Glomerular endothelial cell (primary cell): ENCODE results near the gene SLC38A6. TPM values are rescaled to one million over a fixed set of nuclear protein-coding genes. Genes with fewer than 3 reads are reported as not detected.
"Not testable (repeated sequence)": the region's sequence is repeated elsewhere in the genome, so short reads cannot be mapped to it uniquely, and the experiment has no call there.

ENCODE experiments used
- DNase-seq: peaks from one replicate; pipeline ENCODE4 v3.0.0-alpha.2; 2011; ENCODE audit warnings: low read depth, low spot score; ENCODE audit errors: extremely low read depth
- total RNA-seq: library from RNA; depleted of rRNA; stranded (reverse); fragments of >200 nt; gene quantifications from 2 replicates; pipeline ENCODE4 v1.2.3, GENCODE V29; 2015

The SLC38A6 gene
- total RNA-seq, 1 donor from 2014 or later = 40.9 TPM

DNA sequence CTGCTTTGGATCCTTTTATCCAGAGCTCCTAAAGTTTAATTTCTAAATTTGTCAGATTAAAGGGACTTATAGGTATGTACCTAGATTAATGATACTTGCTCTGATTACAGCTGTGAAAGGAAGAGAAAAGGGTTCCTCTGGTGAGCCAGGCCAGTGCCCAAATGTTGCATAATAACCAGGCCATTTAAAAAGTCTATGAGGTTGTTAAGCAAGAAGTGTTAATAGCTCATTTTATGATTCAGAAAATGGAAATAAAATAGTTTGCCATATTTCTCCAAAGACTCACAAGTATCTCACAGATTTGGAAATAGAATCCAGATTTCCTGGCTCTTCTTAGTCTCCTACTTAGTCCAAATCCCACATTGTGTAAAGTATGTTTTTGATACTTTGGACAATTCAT, 67.6 kb downstream of the SLC38A6 start:
- no peak for DNase-seq

GRCh38 chr14:61050417-61050816, 69.4 kb downstream of the SLC38A6 start:
- DNase-seq = no peak

GRCh38 chr14:61051051-61051450, 70.0 kb downstream of the SLC38A6 start:
- no peak for DNase-seq

DNA sequence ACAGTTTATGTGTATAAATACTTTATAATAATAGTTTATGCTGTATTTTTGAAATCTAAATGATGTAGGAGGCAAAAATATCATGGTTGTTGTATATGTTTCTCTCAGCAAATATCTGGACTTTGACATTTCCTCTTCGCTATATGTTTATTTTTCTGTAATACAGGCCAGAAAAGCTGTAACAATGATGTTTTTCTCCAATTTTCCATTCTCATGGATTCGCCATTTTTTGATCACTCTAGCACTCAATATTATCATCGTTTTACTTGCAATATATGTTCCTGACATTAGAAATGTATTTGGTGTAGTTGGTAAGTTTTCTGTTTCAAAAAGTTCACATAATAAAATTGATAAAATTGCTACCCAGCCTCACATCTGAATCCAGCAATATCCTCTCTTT, 70.6 kb downstream of the SLC38A6 start:
- no peak for DNase-seq

- no peak for DNase-seq
Observed at GRCh38 chr14:61063461-61063860, 82.4 kb downstream of the SLC38A6 start.

DNA sequence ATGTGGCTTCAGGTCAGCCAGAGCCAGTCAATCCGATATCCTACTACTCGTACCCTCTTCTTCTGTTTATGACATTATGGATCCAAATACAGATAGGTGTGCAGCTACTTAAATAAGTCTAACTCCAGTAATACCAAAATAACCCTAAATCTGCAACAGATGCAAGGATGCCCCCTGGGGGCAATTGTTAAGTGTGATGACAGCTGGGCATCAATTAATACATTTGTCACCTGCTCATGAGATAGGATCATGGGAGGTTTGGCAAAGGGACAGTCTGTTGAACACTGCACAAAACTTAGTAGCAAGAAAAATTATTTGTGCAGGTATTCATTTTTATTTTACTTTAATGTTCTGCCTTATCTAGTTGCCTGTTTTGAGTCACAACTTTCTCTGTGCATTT, 83.2 kb downstream of the SLC38A6 start:
- no peak for DNase-seq

- no peak for DNase-seq
Observed at GRCh38 chr14:61064856-61065255, 83.8 kb downstream of the SLC38A6 start.

- no peak for DNase-seq
Observed at GRCh38 chr14:61065656-61066055, 84.6 kb downstream of the SLC38A6 start.

- DNase-seq = not testable (repeated sequence)
Observed at GRCh38 chr14:61072442-61072841, 91.4 kb downstream of the SLC38A6 start.

GRCh38 chr14:61074852-61075251, 93.8 kb downstream of the SLC38A6 start:
- no peak for DNase-seq

DNA sequence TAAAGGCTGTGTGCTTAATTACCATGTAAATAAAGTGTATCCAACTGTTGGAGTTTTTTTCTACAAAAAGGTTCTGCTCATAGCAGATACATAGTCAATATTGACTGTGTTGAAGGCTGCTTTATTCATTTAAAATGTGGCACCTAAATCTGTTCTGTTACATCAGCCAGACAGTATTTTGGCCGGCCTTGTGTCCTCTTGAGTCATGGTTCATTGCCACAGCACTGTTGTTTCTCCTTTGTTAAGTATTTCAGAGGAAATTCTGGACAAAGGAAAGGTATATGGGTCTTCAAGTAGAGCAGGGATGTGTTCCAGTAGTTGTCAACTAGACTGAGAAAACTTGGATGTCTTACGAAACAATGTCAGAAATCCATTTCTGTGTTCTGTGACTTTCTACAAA, 95.5 kb downstream of the SLC38A6 start:
- no peak for DNase-seq

DNA sequence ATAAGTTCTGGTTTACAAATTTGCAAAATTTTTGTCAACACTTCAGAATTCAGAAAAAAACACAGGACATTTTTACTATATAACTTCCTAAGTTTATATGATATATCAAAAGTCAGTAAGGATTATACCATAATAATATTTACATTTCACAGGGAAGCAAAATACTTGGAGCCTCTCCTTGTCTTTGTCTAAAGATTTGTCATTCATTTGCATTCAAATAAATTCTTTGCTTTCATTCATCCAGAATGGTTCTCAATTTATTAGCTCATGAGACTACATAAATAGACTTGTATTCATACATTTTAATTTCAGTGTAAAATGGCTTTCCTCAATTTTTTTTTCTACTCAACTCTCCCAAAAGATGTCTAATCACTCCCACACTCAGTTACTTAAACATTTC, 96.4 kb downstream of the SLC38A6 start:
- DNase-seq = no peak

DNA sequence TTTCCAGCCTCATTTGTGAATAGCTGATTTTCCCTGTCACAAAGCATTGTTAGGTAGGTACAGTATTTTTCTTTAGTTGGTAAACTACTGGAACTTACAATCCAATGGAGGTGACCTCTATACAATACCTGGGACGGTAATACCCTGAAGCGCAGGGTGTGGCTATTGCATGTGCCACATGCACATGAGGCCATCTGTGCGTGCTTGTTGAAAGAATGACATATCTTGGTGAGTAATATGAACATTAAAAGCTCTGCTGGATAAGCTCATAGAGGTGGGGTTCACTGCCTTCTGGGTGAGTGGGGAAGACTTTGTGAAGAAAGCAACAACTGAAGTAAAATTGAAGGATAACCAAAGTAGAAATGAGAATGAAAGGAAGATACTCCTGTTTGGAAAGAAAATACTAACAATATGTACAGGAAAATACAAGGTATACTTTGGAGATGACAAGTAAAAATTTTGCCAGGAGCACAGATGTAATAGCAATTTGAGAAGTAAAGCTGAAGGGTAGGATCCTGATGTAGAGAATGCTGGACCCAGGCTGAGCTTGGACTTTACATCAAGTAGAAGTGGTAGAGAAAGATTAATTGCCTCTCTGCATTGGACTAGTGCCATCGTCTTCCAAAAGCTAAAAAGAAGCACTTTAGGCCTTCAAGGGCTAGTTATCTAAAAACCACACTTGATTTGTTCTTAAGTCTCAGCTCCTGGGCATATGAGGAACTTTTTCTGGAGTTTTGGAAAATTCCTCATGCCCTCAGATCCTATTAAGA, 97.1 kb downstream of the SLC38A6 start:
- no peak for DNase-seq

DNA sequence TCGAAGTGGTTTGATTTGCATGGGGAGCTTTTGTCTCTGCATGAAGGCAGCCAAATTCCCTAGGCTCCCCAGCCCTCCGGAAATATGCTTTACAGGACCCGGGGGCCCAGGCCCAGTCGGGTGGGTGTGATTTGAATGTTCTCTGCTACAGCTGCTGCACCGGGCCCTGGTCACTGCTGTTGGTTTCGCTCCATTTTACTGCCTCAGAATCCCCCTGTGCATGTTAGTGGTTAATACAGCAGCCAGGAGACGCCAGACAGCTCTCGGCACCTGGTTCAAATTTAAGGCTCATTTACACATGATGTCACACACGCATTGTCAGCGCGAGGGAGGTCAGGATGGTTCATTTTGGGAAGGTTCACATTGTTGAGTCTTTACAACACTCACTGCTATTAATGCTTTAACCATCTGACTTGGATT, 99.6 kb downstream of the SLC38A6 start:
- no peak for DNase-seq

DNA sequence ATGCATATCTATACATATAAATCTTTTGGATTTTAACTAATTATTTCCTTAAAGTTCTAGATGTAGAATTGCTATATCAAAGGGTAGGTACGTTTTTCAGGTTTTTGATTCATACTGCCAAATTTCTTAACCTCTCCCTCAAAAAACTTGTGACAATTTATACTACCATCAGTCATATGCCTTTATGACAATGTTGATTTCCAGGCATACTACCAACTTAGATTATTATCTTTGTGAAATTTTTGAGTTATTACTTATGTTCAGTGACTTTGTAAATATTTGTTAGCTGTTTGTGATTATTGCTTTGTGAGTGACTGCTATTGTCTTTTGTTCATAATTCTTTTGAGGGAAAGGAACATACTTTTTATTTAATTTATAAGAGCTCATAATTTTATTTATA, 107.0 kb downstream of the SLC38A6 start:
- no peak for DNase-seq

DNA sequence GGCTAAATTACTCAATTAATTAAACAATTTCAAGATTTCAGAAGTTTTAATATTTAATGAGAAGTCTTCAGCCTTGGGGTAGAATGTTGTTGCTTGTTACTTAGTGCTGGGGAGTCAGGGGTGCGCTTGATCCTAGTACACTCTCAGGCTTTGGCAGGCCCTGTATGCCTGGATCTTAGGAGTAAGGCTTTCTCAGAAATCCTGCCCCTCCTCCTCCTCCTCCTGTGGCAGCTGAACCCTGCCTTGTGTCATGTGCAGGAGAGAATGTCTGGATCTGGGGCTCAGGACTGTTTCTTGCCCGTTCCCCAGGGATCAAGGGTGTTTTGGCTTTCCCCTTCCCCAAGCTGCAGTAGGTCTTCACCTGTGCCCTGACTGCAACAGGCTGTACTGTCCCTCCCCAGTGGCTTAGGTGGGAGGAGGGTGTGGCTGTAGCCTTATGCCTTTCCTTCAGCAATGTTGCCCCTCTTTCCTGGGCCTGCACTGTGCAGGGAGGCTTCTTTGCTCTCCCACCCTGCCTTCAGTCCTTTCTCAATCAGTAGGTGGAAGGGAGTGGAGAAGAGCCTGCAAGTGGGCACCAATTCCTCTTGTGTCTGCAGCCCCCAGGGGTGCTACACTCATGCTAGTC, 108.2 kb downstream of the SLC38A6 start:
- DNase-seq = no peak

DNA sequence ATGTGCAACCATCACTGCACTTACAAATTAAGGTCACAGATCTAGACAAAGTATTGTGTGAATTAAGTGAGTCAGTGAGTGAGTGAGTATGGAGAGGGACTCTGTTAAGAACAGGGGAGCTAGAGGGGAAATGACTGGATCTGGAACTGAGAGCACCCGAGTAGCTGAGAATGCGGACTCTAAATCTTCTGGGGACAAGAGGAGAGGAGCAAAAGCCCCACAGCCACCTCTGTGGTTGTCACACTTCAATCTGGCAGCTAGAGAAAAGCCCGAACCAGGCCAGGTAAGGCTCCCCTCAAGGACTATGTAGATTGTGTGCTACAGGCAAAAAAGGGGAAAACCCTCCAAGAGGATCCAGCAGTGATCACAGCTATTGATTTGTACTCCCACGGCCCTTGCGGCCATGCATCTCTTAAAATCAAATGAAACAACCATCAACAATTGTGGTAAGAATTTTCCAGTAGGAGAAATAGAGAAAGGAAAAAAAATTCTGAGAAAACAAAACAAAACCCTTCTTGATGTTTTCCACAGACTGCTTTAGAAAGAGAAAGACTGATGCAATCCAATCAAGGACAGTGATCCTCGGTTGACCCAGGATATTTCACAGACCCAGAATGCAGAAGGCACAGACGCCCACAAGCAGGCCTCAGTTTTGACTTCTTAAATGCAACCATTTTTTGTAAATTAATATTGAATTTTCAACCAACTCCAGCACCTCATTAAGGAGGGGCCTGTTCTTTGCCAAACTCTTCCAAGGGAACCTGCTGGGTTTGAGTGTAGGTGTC, 109.6 kb downstream of the SLC38A6 start:
- no peak for DNase-seq

- no peak for DNase-seq
Observed at GRCh38 chr14:61091657-61092273, 110.7 kb downstream of the SLC38A6 start.

DNA sequence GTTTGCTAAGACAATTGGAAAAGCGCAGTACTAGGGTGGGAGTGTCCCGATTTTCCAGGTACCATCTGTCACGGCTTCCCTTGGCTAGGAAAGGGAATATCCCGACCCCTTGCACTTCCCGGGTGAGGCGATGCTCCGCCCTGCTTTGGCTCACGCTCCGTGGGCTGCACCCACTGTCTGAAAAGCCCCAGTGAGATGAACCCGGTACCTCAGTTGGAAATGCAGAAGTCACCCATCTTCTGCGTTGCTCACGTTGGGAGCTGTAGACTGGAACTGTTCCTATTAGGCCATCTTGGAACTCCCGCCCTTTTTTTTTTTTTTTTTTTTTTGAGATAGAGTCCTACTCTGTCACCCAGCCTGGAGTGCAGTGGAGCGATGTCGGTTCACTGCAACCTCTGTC, 117.1 kb downstream of the SLC38A6 start:
- DNase-seq = not testable (repeated sequence)

DNA sequence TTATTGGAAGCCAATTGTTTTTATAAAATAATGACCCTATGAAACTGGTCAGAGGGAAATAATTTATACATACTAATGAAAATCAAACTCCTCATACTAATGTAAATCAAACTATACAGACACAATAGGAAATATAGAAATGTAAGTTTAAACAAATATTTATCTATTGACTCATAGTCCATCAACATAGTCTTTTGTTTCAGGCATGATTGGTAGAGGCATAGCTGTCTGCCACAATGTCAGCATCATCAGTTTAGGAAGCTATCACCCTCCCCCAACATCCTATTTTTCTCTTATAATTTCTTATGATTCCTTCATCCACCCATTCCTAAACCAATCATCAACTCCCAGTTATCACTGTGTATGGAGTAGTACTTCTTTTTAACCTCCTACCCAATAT, 117.7 kb downstream of the SLC38A6 start:
- no peak for DNase-seq

DNA sequence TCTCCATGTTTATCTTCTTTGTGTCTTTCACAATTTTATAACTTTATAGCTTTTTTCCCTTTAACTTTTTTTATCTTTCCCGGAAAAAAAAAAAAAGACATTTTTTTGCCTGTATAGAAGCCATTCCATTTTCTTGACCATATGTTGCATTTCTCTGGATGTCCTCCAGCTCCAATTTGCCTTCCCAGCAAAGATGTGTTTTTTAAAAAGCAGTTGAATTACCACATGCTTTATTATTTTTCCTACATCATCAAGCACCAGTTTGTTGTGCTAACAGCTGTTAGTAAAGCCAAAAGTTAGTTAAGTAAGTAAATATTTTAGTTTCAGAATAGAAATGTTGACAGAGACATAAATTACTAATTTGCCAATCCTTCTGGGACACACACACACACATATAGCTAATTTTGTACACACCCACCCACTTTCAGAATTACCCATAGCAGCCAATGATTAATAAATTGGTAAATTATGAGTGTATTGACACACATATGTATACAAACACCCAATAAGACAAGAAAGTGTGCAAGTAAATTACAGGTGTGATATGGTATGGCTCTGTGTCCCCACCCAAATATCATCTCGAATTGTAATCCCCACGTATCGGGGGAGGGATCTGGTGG, 118.3 kb downstream of the SLC38A6 start:
- DNase-seq = no peak
